Activated CD4-positive, alpha-beta T cell treated with anti-CD3 and anti-CD28 coated beads, Interleukin-2, Interleukin-6, amounts not matched to agents 100 ng/mL and 50 ng/mL, durations not matched to agents 16 hours and 8 hours (primary cell): Measurements from ENCODE around the gene TRPC4.

ENCODE experiments used
- DNase-seq: peaks from one replicate; pipeline ENCODE4 v3.0.0-alpha.2; 2020

The TRPC4 gene

DNA sequence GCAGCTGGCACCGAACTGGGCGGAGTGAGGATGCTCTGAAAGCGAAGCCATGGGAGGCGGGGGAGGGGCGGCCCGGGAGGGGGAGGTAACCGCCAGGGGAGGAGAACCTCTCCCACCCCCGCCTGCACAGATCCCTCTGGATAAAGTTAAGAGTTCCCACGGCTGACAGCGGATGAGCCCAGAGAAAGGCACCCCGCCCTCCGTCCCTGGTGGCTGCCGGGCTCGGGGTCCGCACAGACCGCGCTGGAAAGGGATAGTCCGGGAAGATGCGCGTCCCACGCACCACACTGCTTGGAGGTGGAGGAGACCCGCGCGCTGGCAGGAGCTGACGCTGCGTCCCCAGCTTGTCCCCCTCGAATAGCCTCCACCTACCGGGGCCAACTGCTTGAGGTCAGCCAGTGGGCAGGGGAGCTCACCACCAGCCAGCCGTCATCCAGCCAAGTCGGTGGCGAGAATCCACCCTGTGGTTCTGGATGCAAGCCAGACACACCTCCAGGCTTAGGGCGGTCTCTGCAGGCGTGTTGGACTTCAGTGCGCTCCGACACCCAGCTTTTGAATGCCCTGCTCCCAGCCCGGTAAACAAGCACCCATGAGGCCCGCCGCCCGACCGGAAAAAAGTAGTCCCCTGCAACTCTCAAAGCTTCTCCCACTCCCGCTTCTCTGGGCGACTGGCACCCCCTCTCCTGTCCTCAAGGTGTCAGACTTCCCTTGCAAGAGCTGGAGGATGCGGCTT is at the start of gene TRPC4:
TSS of gene TRPC4 (minus strand) at position 17 of the 733 bp plus-strand sequence. CDS start 86,439 bp downstream, outside the sequence.
- DNase-seq = peak; percentile 11

DNA sequence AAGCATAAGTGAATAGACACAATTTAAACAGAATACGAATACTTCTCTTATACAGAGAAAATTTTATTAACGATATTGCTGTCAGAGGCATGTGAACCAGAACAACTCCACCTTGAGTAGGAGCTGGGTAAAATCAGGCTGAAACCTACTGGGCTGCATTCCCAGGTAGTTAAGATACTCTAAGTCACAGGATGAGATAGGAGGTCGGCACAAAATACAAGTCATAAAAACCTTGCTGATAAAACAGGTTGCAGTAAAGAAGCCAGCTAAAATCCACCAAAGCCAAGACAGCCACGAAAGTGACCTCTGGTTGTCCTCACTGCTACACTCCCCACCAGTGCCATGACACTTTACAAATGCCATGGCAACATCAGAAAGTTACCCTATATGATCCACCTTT is 49.2 kb upstream of the TRPC4 start:
- DNase-seq = no peak

DNA sequence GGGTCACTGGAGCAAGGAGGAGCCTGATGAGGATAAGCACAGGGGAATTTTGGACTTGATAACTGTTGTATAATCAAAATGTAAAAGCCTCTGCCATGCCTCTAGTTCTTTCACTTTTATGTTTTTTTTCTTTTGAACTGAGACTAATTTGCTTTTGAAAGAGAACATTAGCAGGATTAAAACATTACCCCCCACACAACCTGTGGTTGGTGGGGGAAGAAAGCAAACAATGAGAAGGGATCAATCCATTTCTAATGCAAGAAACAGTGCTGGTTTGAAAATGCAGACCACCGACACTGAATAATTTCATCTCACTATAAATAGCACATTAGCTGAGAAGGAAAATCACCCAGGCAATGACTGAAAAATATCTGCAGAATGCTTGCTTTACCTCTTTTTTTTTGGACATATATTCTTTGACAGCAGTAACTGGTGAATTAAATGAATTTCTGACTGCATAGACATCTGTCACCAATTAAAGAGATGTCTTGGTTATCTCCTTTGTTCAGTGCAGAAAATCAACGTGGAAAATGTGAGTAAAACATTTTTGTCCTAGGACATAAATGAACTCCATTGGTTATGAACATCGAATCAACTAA is 48.6 kb upstream of the TRPC4 start:
- no peak for DNase-seq

DNA sequence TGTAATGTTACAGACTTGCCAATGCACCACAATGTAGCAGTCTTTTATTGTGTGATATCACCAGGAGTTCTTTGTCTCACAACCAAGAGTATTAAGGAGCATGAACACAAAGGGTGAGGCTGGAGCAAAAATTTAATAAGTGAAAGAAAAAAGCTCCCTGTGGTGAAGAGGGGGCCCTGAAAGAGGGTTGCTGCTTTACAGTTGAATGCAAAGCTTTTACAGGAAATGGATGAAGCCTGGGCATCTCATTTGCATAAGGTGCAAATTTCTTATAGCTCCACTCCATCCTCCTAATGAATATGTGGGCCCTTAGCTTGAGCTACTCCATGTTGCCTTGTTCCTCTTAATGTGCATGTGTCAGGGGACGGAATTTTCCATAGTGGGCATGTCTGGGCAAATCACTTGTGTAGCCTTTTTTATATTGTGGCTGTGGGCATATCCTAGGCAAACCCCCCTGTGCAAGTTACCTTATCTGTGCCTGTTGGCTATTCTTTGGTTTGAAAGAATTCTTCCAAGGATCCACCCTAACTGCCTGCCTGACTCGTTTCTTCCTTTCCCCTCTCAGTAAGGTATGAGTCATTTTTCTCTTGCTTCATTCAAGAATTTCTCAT is 45.3 kb upstream of the TRPC4 start:
- no peak for DNase-seq

DNA sequence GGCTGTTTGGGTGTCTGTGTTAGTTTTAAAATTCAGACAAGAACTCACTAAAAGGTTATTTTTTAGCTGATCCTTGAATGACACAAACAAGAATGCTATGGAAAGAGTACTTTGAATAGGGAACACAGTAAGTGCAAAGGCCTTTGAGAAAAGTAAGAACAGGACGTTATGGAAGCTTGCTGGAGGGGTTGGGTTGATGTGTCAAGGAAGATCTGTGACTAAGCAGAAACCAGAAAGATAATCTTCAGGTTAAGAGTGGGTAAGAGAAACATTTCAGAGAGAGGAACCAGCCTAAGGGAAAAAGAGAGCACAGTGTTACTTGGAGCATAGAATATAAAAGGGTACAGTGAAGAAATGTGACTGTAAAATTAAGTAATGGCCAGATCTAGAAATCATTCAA is 41.2 kb upstream of the TRPC4 start:
- DNase-seq = no peak

DNA sequence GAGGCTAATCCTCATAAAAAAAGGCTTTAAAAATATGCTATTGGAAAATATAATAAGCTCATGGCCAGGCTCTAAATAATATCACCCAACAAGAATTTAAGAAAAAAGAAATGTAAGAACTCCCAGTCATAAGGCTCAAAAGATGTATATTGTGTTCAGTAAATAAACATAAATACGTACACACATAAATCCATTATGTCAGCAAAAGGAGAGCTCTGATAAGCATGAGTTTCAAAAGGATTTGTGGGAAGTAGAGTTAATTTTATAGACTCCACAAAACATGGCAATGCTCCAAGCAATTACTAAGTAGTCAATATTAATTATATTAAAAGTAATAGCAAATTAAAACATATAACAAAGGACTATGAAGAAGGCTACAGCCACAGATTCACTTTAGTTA is 37.3 kb upstream of the TRPC4 start:
- DNase-seq = no peak

DNA sequence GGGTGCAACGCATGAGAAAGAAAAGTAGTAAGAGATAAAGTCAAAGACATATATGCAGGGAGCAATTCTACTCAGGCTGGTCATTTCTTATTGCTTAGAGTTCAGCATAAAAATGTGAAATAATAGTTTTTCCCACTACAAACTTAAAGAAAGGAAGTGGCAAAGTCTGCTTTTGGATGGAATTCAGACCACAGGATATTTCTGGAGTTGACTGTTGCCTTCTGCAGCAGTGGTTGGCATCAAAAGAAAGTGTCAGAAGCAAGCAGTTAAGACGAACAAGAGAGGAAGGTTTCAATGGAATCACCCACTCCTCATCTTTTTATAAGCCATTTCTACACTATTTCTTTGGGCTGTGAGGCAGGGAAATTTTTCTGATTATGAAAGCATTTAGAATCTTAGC is 36.2 kb upstream of the TRPC4 start:
- DNase-seq = no peak

DNA sequence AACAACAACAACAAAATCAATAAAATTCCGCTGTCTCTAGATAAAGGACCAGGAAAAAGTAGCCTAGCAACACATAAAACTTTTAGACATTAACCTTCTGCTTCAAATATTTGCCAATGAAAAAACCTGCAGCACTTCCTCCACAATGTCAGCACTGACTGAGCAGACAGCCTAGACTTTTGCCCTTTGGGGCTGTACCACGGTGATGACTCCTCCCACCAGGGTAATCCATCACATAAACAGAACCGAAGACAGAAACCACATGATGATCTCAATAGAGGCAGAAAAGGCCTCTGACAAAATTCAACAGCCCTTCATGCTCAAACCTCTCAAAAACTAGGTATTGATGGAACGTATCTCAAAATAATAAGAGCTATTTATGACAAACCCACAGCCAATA is 30.2 kb upstream of the TRPC4 start:
- no peak for DNase-seq

DNA sequence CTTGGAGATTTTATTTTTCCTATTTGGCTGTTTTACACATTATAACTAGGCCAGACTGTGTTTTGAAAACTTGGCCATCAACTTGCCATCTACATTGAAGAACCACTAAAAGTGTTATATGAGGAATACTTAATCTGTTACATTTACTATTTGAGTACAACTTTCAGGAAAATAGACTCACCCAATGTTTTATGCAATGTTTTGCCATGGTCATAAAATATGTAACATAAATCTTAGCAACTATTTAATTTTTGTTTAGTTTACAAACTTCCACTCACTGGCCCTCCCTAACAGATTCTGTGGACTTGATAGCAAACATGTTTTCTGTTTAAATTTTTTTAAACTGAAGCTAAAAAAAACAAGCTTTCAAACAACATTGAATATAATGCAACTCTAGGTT is 23.7 kb upstream of the TRPC4 start:
- DNase-seq = no peak

DNA sequence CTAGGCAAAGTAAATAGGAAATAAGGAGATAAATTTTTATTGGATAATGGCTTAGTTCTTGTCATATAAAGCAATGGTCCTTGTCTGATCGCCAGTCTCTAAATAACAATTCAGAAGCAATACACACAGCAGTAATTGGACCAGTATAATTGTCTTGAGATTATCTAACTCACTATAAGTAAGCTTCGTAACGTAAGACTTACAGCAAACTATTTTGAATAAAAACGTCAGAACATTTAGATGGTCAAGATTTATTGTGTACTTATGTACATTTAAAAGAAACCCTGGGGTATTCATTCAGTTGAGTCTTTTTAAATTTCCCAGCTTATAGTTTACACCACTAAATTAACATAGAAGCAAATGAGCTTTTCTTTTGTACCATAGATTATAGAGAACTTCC is 20.2 kb upstream of the TRPC4 start:
- no peak for DNase-seq

DNA sequence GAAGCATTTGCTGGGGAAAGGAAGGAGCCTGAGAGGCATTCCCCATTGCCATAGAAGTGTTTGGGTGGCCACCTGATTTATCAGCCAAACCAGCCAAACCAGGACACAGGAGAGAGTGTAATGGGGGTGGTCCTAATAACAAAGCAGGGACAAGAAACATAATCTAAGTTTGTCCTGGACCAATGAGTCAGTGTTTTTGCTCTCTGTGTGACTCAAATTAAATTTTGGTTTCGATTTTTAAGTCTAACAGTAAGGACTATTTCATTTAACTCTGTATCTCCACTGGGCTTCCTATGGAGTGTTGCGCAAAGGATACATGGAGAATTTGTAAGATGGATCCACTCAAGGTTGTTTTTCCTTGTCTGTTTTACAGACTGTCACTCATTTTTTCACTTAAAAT is 19.5 kb upstream of the TRPC4 start:
- no peak for DNase-seq

DNA sequence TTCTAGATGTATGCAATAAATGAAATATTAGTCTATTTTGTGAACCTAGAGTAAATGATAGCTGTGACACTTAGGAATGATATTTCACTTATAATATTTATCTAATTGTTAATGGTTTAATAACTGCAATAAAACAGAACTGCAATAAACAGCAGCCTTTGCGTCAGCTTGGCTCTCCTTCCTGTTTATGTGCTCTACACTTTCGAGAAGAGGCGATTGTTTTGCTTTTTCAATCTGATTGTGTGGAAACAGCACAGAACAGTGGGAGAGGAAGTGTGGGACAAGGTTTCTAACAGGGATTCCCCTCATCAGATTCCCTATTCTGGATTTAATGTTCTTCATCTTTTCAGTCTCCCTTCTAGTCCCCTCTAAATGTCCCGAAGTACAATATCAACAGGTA is 17.3 kb upstream of the TRPC4 start:
- no peak for DNase-seq

DNA sequence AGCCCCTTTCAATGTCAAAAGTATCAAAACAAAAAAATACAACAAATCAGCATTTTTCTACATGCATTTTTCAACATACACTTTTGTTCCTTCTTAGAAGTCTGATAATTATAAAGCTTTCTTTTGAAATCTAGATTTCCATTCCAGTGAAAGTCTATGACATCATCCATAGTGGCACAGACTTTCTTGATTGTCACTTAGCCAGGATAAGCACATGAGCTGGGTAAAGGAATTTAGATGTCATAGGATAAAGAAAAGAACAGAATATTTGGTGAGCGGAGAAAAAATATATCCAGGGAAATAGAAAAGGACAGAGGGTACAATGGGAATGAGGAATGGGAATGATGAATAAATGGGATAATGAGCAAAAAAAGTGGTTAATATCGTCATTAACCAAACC is 15.1 kb upstream of the TRPC4 start:
- no peak for DNase-seq

DNA sequence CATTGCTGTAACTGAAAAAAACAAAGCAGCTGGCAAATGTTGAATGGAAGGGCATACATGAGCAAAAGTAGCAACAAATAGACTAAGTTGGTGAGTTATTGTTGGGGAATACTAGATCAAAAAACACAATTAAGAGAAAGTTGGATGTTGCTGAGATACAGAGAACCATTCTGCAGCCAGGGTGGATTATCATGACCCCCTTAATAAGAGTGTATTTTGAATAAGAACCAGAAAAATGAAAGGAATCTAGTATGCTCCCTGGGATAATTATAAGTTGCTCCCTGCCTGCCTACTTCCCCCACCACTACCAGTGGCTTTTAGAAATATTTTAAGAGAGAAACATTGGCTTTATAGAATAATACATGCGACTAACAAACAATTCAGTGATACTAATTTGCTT is 14.5 kb upstream of the TRPC4 start:
- no peak for DNase-seq

DNA sequence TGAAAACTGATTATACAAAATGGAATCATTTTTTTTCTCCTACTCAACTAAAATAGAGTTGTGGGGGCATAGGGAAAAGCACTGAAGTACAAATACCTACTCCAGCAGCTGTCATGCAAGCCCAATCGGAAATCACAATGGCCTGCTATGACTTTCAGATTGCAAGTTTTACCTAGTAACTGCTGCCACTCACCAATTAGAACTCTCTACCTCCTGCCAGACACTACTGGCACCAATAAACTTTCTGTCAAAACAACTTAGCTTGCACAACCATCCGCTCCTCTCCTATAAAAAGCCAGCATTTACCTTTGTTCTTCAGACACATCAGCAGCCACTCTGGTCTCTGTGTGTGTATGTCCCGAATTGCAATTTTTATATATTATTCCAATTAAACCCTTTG is 9.3 kb upstream of the TRPC4 start:
- DNase-seq = no peak

DNA sequence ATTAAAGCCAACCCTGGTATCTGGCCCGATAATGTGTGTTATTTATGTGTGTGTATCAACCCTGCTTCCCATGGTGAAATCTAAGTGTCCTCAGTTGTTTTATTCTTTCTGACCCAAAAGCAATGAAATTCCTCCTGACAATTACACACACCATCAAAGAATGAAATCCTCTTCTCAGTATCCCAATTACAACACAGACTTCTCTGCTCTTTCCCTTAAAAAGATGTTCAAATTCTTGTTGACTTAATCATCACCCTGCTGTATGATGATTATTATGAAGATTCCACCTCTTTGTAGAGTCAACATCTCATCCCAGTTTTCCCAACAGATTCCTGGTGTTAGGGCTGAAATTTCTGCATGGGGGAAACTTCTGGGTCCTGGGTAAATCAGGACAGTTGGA is 8.9 kb upstream of the TRPC4 start:
- DNase-seq = no peak

DNA sequence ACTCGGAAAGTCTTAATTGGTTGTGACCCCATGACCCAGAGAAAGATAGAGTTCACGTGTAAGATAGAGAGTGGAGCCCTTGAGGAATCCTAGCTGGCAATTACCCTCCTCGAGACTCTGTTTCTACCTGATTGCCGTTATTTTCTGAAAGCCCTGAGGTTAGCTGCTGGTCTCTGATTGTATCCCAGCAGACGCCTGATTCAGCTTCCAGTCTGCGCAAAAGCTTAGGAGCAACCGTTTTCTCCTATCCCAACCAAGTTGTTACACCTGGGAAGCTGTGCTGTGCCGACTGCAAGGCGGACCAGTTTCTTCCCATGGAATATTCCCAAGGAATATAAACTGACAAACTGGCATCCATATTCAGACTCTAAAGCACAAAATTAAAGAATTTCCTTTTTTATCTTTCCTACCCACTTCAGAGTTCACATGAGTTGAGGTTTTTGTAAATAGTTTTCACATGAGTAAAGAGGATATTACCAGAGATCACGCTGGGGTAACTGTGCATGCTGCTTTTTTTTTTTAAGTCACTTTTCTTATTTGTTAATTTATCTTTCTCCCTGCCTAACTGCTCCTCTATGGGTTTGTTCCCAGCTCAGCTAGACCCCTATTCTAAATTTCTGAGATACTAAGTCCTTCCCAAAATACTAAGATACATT is 1.5 kb upstream of the TRPC4 start:
- DNase-seq = no peak

DNA sequence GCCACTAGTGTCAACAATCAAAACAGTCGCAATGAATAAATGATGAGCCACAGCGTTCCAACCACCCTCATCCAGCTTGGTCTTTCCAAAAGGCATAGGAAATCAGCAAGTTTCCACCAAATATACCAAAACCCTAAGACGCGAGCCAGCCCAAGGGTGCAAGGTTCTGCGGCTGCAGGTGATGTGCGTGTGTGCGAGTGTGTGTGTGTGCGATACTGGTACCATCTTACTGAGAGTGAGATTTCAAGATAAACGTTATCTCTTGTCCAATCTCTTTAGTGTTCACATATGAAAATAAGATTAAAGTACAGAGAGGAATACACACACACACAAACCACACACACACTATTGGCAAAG is 895 bp upstream of the TRPC4 start:
- no peak for DNase-seq

DNA sequence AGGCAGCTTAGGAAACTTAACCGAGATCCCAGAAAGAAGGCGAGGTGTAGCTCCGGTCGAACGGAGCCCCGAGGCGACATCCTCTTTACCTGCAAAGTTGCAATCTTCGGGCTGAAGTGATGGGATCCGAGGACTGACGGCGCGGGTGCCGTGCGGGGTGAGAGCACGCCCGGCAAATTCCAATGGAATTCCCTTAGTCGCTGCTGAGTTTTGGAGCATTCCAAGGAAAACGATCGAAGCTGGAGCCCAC is 141 bp downstream of the TRPC4 start:
- DNase-seq = no peak

DNA sequence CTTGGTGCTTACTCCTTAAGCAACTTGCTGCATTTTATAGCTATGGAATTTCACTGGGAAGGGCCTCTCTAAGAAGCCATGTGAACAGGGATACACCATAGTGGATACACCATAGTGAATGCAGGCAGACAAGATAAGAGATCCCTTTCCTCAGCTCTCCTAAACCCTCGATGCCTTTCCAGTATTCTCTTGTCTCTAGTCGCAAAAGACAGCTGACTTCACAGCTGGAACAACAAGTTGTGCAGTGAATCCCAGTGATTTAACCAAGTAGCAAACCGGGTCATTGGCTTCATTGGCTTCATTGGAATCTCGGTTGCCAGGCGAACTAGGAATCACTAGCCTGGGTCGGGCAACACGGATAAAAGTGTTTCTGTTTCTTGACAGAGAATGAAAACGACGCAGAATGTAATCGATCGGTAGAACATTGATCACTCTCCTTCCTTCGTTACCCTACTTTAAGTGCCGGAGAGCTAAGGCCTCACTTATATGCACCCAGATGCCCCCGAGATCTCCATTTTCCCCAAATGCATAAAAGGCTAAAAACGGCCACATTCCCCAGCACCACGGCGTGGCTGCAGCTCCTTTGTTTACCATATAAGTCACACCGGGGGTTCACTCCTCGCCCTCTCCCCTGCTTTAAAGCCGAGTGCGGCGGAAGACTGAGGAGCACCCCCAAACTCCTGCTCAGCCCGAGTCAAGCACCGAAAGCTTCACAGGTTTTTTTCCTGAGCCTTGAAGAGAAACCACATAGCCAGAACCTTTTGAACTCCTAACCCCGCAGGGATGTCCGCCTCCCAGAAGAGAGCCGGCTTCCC is 674 bp downstream of the TRPC4 start:
- no peak for DNase-seq

DNA sequence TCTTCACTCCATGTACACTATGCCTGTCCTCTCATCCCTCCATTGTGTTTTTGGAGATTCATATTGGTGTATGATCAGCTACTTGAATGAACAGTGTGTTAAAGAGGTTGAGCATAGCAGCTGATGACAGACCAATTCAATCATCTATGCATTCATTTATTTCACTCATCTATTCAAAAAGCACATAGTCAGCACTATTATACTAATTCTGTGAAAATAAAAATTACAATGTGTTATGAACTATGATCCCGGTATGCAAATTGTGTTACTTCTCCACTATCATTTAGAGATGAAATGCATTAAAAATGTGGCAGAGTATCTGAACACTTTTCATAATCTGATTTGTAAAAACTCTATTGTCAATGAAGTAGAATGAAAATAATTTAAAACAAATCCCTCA is 5.9 kb downstream of the TRPC4 start:
- no peak for DNase-seq

DNA sequence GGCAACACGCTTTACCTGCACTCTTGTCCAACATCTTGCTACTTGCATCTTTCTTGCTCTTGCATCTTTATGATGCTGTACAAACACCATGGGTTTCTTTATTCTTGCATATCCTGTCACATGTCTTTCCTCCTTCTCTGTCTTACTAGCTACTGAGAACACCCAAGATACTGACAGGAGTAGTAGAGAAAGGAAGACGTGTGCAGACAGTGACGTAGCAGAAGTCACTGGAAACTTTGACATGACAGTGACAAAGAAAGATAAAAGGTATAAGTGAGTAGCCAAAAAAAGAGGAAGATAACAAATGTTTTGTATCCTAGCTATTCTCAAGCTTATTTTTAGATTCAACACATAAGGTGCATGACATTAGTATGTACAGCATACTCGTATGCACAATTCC is 34.2 kb downstream of the TRPC4 start:
- DNase-seq = no peak

DNA sequence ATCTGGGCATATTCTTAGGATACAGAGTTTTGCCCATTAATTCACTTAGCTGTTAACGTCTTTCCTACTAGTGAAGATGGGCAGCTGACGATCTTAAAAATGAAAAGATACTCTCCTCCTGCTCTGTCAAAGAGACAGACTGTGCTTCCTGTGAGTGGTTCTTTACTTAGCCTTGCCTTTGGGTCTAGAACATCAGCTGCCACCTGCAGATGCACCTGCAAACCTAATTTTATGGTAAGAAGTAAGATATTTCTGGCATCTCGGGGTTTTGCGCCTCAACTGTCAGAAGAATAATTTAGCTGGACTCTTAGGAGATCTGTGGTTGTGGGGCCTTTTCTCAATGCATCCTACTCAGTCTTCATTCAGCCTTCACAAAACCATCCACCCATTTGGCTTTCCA is 36.2 kb downstream of the TRPC4 start:
- no peak for DNase-seq

DNA sequence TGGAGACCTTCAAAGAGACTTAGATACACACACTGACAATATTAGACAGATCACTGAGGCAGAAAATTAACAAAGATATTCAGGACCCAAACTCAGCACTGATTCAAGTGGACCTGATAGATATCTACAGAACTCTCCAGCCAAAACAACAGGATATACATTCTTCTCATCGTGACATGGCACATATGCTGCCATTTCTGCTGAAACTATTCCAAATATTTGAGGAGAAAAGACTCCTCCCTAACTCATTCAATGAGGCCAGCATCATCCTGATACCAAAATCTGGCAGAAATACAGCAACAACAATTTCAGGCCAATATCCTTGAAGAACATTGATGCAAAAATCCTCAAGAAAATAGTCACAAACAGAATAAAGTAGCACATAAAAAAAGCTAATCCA is 53.3 kb downstream of the TRPC4 start:
- DNase-seq = no peak
